IPS-18c (cell line): ENCODE results near the gene TLE2.
"Not testable (repeated sequence)": the region's sequence is repeated elsewhere in the genome, so short reads cannot be mapped to it uniquely, and the experiment has no call there.

Source experiments
- H3K4me3 ChIP-seq: 2 replicates; pipeline ENCODE4 v1.7.0; 2013; ENCODE audit warnings: low read depth, mild to moderate bottlenecking, low read length, moderate library complexity; ENCODE audit not compliant: insufficient read depth
- H3K9me3 ChIP-seq: one replicate; pipeline ENCODE4 v1.6.1; 2013; ENCODE audit warnings: mild to moderate bottlenecking, low read length, moderate library complexity; ENCODE audit not compliant: control insufficient read depth, insufficient read depth

Gene TLE2

DNA sequence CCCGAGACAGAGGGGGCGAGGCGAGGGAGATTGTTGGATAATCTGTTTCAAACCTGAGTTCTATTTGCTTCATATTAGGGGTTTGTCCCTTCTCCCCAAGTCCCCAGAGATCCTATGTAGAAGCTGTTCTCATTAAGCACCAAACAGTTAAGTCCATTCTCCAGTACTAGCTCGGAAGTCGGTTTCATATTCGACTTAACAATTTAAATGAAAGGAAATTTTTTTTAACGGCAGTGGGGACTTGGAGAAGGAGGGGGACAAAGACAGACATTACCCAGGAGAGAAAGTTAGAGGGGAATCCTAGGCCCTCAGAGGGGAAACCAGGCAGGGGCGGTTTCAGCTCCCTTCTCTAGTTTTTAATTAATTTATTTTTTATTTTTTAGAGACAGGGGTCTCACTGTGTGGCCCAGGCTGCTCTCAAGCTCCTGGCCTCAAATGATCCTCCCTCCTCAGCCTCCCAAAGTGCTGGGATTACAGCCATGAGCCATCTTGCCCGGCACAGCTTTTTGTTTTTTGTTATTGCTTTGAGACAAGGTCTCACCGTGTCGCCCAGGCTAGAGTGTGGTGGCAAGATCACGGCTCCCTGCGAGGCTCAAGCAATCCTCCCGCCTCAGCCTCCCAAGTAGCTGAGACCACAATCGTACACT is 13.7 kb upstream of the TLE2 start:
- Histone ChIP-seq H3K9me3 (no peaks in the 10 kb centered on the region), H3K4me3 (peak overlapping the region; percentile 34)

DNA sequence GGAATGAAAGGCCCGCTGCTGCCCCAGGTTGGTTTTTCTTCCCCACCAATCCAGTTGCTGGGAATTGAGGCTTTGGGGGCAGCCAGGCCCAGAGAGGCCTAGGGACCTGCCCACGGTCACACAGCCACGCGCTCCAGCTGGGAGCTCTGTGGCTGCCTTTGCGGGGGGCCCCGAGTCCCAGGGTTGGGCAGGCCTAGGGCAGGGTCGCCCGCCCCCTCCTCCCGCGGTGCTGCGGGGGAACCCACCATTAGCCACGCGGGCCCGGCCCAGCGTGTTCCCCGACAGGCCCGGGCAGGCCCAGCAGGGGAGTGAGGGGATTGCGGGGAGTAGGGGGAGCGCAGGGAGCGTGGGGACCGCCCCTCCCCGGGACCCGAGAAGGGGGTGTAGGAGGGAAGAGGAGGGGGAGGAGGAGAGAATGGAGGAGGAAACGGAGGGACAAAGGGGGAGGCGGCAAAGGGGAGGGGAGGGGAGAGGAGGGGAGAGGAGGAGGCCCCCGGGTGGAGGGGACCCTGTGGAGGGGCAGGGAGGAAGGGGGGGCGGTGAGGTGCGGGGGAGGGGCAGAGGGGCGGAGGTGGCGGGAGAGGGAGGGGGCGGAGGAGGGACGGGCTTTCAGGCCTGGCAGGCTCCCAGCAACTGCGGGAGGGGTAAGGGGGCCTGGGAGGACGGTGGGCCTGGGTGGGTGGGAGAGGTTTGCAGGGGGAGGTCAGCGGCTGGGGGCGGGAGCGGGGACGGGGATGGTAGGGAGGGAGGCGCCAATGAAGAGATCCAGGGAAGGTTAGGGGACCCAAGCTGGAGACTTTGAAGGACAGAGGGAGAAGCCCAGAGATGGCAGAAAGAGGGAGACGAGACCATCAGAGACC is 12.9 kb upstream of the TLE2 start:
- H3K4me3 ChIP-seq, result peak overlapping the region; percentile 41
- H3K9me3 ChIP-seq, result no peaks in the 10 kb centered on the region

DNA sequence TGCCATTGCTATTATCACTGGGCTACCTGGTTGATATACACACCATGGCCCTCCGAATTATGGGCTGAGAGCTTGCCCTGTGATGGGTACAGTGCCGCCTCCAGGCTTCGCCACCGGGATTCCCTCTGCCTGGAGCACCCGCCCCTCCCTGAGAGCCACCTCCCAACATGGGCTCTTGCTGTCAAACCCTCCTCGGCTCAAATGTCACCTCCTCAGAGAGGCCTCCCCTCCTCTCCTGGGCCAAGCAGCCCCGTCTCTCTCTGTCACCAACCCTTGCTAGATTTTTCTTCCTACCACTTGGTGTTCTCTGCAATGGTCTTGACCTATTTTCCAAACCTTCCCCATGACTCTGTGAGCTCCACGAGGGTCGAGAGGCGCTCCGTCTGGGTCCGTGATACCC is 12.2 kb upstream of the TLE2 start:
- Histone ChIP-seq H3K9me3 (no peaks in the 10 kb centered on the region), H3K4me3 (peak overlapping the region; percentile 41; the same call in 1 of the 2 replicates)

DNA sequence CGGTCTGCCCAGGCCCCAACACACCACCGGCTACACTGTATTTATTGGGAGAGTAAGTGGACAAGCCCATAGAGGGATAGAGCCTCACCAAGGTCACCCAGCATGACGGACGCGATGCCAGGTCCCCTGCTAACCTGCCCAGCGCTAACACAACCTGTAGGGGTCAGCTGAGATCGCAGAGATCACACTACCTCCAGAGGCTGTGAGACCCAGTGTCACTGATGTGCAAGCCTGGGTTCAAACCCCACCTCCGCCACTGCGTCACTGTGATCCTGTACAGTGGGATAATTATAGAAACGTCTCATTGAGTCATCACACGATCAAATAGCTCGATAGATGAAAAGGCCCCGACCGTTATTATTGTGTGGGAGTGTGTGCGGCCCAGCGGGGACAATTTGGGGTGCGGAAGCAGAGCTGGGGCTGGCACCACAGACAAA is 10.6 kb upstream of the TLE2 start:
- Histone ChIP-seq H3K4me3 (no peak overlapping the region), H3K9me3 (no peaks in the 10 kb centered on the region)

DNA sequence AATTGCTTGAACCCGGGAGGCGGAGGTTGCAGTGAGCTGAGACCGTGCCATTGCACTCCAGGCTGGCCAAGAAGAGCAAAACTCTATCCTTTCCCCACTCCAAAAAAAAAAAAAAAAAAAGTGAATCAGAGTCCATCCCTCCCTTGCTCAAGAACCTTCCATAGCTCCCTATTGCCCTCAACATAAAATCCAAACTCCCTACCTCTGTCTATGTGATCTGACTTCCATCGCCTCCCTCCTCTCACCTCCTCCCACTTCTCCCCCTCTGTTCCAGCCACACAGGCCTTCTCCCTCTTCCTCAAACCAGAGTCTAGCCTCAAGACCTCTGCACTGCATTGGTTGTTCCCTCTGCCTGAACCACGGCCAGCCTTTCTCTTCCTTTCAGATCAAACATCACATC is 10.0 kb upstream of the TLE2 start:
- Histone ChIP-seq H3K4me3 (no peak overlapping the region), H3K9me3 (no peaks in the 10 kb centered on the region)

DNA sequence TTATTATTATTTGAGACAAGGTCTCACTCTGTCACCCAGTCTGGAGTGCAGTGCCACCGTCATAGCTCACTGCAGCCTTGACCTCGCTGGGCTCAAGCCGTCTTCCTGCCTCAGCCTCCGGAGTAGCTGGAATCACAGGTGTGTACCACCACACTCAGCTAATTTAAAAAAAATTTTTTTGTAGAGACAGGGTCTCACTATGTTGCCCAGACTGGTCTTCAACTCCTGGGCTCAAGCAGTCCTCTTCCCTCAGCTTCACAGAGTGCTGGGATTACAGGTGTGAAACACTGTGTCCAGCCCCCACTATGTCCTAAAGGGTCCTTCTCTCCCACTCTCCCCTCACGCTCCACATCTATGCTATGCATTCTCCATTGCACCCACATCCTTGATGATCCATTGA is 9.1 kb upstream of the TLE2 start:
- Histone ChIP-seq H3K4me3 (no peak overlapping the region), H3K9me3 (no peaks in the 10 kb centered on the region)

DNA sequence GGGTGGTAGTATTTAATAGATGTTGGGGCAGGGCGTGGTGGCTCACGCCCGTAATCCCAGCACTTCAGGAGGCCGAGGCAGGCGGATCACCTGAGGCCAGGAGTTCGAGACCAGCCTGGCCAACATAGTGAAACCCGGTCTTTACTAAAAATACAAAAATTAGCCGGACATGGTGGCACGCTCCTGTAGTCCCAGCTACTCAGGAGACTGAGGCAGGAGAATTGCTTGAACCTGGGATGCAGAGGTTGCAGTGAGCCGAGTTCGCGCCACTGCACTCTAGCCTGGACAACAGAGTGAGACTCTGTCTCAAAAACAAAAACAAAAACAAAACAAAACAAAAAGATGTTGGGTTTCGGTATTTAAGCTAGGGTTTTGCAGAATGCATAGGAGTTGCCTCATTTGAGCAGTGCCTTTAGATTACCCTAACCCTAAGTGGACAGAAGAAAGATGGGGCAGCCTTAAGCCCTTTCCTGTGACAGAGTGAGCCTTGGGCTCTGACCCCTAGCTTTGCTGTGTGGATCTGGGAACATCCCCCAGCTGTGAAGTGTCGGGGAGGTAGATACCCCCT is 8.0 kb upstream of the TLE2 start:
- not testable (repeated sequence) for H3K4me3 ChIP-seq

DNA sequence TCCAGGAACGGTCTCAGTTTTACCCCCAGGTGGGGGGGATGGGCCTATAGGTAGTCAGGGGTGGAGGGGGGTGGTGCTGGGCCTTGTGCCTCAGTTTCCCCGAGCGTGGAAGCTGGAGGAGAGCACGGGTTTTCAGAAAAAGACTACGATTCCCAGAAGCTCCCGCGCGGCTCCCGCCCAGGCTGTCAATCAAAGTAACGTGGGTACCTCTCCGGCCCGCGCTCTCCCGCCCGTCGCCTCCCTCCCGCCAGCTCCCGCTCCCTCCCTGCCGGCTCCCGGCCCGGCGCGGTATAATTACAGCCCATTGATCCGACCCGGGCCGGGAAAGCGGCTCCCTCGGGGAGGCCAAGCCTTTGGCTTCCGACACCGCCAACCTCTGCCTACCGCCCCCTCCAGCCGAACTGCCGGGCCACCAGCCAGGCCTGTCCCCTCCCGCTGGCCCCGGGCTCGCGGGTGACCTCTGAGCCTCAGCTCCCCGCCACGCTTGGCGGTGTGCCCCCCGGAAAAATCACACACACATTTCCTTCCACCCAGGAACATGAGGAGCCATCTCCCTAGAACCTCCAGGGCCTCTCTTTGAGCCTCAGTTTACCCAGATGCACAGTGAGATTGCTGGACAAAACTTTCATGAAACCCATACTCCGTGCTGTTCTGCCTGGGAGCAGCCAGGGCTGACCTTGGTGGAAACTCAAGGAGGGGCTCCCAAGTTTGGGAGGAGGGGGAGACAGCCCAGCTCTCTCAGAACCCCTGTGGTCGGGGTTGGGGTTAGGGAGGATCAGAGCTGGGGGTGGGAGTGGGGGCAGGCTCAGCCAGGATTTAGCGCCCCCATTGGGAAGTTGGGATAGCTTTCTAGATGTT is 7.3 kb upstream of the TLE2 start:
- no peaks in the 10 kb centered on the region for H3K9me3 ChIP-seq

More for the DNA sequence above, 8.0 kb upstream of the TLE2 start:
- not testable (repeated sequence) for H3K9me3 ChIP-seq

DNA sequence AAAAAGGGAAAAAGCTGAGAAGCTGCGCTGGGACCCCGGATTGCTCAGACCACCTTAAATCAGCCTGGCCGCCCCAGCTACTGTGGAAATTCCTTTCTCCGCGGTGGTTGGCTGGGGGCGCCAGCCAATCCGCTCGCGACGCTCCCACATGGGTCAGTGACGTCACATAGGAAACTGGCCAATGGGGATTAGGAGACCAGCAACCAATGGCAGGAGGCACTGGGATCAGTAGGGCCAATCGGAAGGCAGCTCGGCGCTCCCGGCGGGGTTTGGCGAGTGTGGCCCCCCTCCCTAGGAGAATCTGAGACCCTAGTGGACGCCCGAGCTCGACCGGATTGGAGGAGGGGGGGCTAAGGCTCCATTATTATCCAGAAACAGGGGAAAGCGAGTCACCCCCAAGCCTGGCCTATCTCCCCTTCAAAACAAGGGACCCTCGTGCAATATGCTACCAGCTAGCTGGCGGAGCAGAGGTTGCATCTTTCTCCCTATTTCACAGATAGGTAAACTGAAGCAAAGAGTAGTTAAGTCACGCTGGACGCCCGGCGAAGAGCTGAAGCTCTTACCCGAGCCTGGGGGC is 6.5 kb upstream of the TLE2 start:
- Histone ChIP-seq H3K4me3 (peak overlapping the region; percentile 81), H3K9me3 (no peaks in the 10 kb centered on the region)

More for the DNA sequence above, 7.3 kb upstream of the TLE2 start:
- peak overlapping the region; percentile 81 for H3K4me3 ChIP-seq

DNA sequence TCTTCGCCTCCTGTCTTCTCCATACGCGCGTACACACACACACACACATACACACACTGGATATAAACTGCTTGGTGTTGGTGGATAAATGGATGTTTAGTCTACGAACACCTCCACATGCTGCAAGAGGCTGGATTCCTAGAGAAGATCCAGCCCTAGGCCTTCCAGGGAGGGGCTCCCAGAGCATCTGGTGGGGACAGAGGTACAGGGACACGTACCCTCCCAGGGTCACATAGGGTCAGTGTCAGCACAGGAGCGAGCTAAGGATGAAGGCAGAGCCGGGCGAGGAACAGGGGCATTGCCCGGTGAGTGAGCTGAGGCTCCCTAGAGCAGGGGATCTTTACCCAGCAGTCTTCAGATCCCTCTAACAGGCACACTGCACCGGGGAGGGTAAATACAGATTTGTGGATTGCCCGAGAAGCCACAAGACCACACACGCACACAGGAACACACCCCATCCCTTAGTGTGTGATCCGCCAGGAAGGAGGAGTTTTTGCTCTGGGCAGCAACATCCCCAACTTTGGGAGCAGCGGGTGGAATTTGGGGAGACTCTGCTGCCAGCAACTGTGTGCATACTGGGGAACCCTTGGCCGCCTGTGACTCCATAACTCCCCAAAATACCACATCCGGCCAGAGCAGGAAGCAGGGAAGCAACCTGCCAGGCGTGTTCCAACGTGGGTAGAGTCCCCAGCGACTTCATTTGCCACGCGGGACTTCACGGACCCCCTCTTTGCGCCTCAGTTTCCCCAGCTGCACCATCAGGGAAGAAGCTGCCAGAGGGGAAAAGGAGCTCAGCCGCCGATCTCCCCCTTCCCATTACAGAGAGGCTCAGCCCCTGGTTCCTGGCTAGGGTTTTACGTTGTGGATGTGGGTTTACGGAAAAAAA is 5.8 kb upstream of the TLE2 start:
- Histone ChIP-seq H3K4me3 (peak overlapping the region; percentile 69), H3K9me3 (no peaks in the 10 kb centered on the region)

DNA sequence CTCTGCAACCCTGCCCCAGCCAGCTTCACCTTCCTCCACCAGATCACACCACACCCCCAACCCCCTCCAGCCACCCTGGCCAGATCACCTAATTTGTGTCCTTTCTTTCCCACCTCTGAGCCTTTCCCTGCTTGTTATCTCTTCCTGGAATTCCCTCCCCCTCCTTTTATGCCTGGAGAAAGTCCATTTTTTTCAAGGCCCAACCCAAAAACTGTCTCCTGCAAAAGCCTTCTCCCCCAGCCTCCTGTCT is 5.3 kb upstream of the TLE2 start:
- Histone ChIP-seq H3K9me3 (no peaks in the 10 kb centered on the region), H3K4me3 (no peak overlapping the region)

DNA sequence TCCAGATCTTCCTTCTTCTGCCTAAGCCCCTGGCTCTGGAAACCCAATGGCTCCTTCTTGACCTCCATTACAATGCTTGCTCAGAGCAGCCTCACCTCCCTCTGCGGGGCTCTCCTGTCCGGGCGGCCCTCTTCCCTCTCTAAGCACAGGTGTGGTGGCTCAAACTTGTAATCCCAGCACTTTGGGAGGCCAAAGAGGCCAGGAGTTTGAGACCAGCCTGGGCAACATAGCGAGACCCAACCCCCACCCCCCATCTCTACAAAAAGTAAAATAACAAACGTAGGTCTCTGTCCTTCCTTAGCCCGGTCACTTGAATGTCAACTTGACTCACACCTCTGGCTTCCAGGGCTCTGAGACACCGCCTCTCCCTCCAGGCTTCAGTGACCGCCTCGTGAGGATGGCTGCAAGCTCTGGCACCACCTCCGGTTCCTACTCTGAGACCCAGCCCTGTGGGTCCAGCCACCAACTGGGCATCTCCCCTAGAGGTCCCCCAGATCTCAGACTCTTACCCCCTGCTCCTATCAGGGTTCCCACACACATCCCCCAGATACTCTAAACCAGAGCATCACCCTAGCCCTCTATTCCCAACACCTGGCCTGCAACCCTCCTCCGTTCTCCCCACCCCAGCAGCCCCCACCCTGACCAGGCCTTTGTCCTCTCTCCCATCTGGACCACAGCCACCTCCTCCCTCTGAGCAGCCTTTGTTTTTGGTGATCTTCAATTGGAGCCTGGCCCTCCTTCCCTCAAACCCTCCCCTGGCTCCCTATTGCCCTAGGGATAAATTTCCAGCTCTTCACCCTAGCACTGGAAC is 4.7 kb upstream of the TLE2 start:
- H3K9me3 ChIP-seq, result no peaks in the 10 kb centered on the region
- H3K4me3 ChIP-seq, result no peak overlapping the region

DNA sequence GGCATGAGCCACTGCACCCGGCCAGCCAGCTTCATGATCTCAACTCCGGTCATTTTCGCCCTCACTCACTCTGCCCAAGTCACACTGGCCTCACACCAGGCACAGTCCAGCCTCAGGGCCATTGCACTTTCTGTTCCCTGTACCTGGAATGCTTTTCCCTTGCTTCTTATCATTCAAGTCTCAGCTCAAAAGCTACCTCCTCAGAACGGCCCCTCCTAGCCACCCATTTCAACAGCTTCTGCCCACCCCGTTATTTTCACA is 2.5 kb upstream of the TLE2 start:
- Histone ChIP-seq H3K9me3 (no peaks in the 10 kb centered on the region), H3K4me3 (no peak overlapping the region)

DNA sequence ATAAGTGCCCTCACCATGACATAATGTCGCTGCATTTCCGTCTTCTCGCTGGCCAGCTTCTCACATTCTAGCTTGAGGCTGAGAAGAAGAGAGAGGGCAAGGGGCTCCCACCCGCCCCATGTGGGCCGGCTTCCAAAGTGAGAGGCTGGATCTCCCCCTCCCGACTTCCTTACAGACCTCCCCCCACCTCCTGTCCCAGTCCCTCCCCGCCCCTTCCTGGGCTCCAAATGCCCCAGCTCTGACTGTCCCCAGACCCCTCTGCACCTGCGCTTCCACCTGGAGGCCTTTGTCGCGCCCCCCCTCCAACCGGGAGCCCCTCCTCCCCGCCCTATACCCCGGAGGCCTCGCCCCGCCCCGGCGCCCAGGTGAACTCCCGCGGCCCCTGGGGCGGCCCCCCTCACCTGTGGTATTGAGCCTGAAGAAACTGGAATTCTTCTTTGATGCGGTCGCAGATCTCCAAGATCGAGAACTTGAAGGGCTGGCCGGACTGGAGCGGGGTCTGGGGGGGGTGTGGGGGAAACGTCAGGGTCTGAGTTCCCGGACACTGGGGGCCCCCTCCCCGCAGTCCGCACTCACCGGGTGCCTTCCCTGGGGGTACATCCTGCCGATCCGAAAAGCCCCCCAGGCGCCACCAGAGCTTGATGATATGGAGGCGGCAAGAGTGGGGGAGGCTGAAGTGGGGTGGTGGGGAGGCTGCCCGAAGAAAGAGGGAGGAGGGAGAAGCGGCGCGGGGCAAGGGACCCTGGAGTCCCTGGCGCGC is 595 bp downstream of the TLE2 start:
- no peaks in the 10 kb centered on the region for H3K9me3 ChIP-seq
- peak overlapping the region; percentile 53 for H3K4me3 ChIP-seq

DNA sequence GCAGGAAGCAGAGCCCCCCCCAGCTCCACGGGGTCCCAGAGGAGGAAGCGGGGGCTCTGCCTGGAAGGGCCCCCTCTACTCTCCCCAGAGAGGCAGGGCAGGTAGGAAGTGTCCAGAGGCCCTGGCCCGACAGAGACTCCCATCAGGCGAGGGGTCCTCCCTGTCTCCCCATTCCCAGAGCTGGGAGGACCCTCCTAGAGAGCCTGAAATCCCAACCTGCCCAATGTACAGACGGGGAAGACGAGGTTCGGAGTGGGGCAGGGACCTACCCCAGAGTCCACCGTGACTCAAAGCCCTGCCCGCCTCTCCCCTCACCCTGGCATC is 1.1 kb downstream of the TLE2 start:
- 0 out of 2 replicates have a peak overlapping the region, but pooled peaks have one; percentile 53 for H3K4me3 ChIP-seq
- peaks cover 2% of the 10 kb centered on the region for H3K9me3 ChIP-seq
